H9 (cell line): ENCODE measurements around the gene GHRHR. TPM values are rescaled to one million over a fixed set of nuclear protein-coding genes. Genes with fewer than 3 reads are reported as not detected.

Source experiments
- DNase-seq: peaks from one replicate; pipeline ENCODE4 v3.0.0-alpha.2; 2017
- H2AFZ ChIP-seq: one replicate; pipeline ENCODE4 v1.6.1; 2013; ENCODE audit warnings: mild to moderate bottlenecking, low read length, control low read depth, moderate library complexity
- H2AK5ac ChIP-seq: 2 replicates; pipeline ENCODE4 v1.6.1; 2013; ENCODE audit warnings: low read length, control low read depth, mixed read lengths; ENCODE audit not compliant: insufficient read length
- H2BK120ac ChIP-seq: one replicate; pipeline ENCODE4 v1.6.1; 2013; ENCODE audit warnings: low read depth, mild to moderate bottlenecking, low read length, control low read depth, inconsistent platforms; ENCODE audit not compliant: poor library complexity, severe bottlenecking
- H2BK12ac ChIP-seq: 2 replicates; pipeline ENCODE4 v1.6.1; 2013; ENCODE audit warnings: low read length, control low read depth, mixed read lengths, low read depth; ENCODE audit not compliant: insufficient read length
- H2BK15ac ChIP-seq: 2 replicates; pipeline ENCODE4 v1.6.1; 2013; ENCODE audit warnings: low read depth, low read length, control low read depth
- H2BK20ac ChIP-seq: one replicate; pipeline ENCODE4 v1.6.1; 2013; ENCODE audit warnings: low read depth, mild to moderate bottlenecking, low read length, control low read depth, inconsistent platforms; ENCODE audit not compliant: poor library complexity, severe bottlenecking
- H2BK5ac ChIP-seq: 2 replicates; pipeline ENCODE4 v1.6.1; 2013; ENCODE audit warnings: low read length, control low read depth, mixed read lengths; ENCODE audit not compliant: insufficient read length
- H3K14ac ChIP-seq: 2 replicates; pipeline ENCODE4 v1.6.1; 2013; ENCODE audit warnings: low read length, control low read depth; ENCODE audit not compliant: insufficient read depth
- H3K18ac ChIP-seq: 2 replicates; pipeline ENCODE4 v1.6.1; 2013; ENCODE audit warnings: low read depth, mild to moderate bottlenecking, mixed read lengths, low read length, control low read depth; ENCODE audit not compliant: insufficient read length
- H3K23ac ChIP-seq: 2 replicates; pipeline ENCODE4 v1.6.1; 2013; ENCODE audit warnings: low read length, control low read depth, mixed read lengths, low read depth; ENCODE audit not compliant: insufficient read length
- H3K23me2 ChIP-seq: 2 replicates; pipeline ENCODE4 v1.6.1; 2013; ENCODE audit warnings: low read depth, mild to moderate bottlenecking, mixed read lengths, low read length, control low read depth; ENCODE audit not compliant: insufficient read length, poor library complexity, severe bottlenecking
- H3K27ac ChIP-seq: 2 replicates; pipeline ENCODE4 v1.5.1; 2013; ENCODE audit warnings: low read length, control low read depth, mixed read lengths, low read depth; ENCODE audit not compliant: insufficient read length
- H3K27me3 ChIP-seq: 2 replicates; pipeline ENCODE4 v1.6.1; 2013; ENCODE audit warnings: low read length, control low read depth, inconsistent platforms; ENCODE audit not compliant: insufficient read depth
- H3K4ac ChIP-seq: 2 replicates; pipeline ENCODE4 v1.6.1; 2013; ENCODE audit warnings: low read depth, mild to moderate bottlenecking, control low read depth, inconsistent platforms, low read length, moderate library complexity
- H3K4me1 ChIP-seq: 2 replicates; pipeline ENCODE4 v1.6.1; 2013; ENCODE audit warnings: low read length, control low read depth, inconsistent platforms; ENCODE audit not compliant: insufficient read depth
- H3K4me2 ChIP-seq: 2 replicates; pipeline ENCODE4 v1.6.1; 2013; ENCODE audit warnings: low read length, control low read depth, mixed read lengths; ENCODE audit not compliant: insufficient read length, insufficient read depth
- H3K56ac ChIP-seq: 2 replicates; pipeline ENCODE4 v1.6.1; 2013; ENCODE audit warnings: low read depth, mild to moderate bottlenecking, mixed read lengths, low read length, control low read depth; ENCODE audit not compliant: insufficient read length
- H3K79me1 ChIP-seq: 2 replicates; pipeline ENCODE4 v1.6.1; 2013; ENCODE audit warnings: low read depth, mild to moderate bottlenecking, moderate library complexity, low read length, control low read depth, inconsistent platforms; ENCODE audit not compliant: insufficient read depth, poor library complexity, severe bottlenecking
- H3K79me2 ChIP-seq: 2 replicates; pipeline ENCODE4 v1.6.1; 2013; ENCODE audit warnings: low read length, control low read depth, inconsistent platforms; ENCODE audit not compliant: insufficient read depth
- H3K9ac ChIP-seq: 2 replicates; pipeline ENCODE4 v1.6.1; 2013; ENCODE audit warnings: low read length, control low read depth, mixed read lengths; ENCODE audit not compliant: insufficient read length; ENCODE audit errors: extremely low read depth
- H3K9me3 ChIP-seq: one replicate; pipeline ENCODE4 v1.6.1; 2013; ENCODE audit warnings: low read depth, low read length, inconsistent platforms; ENCODE audit not compliant: control insufficient read depth
- H3T11ph ChIP-seq: one replicate; pipeline ENCODE4 v1.6.1; 2013; ENCODE audit warnings: mild to moderate bottlenecking, low read length, control low read depth, inconsistent platforms
- H4K20me1 ChIP-seq: one replicate; pipeline ENCODE4 v1.6.1; 2013; ENCODE audit not compliant: control insufficient read depth, insufficient read length, insufficient read depth
- H4K5ac ChIP-seq: 2 replicates; pipeline ENCODE4 v1.6.1; 2013; ENCODE audit warnings: low read depth, mild to moderate bottlenecking, mixed read lengths, low read length, control low read depth; ENCODE audit not compliant: insufficient read length
- H4K8ac ChIP-seq: replicated peaks from 2 replicates; pipeline ENCODE4 v1.6.1; 2013; ENCODE audit warnings: low read length, control low read depth, mixed read lengths, low read depth; ENCODE audit not compliant: insufficient read length
- H4K91ac ChIP-seq: 2 replicates; pipeline ENCODE4 v1.6.1; 2013; ENCODE audit warnings: low read depth, mild to moderate bottlenecking, moderate library complexity, mixed read lengths, low read length, control low read depth; ENCODE audit not compliant: insufficient read length
- H3K27ac Mint-ChIP-seq, 3 experiments: 2 replicates in 2 of 3; 3 replicates in 1 of 3; pipeline ENCODE4 v1.8.0; 2020 to 2021; ENCODE audit warnings: mixed read lengths in 3 of 3, mild to moderate bottlenecking in 1 of 3, moderate library complexity in 1 of 3
- H3K27me3 Mint-ChIP-seq: 2 replicates; pipeline ENCODE4 v1.8.0; 2021; ENCODE audit warnings: low read depth, mild to moderate bottlenecking, moderate library complexity, mixed read lengths
- H3K36me3 Mint-ChIP-seq, 3 experiments: 2 replicates in 2 of 3; 3 replicates in 1 of 3; pipeline ENCODE4 v1.8.0; 2020 to 2021; ENCODE audit warnings: low read depth in 3 of 3, mixed read lengths in 3 of 3; ENCODE audit not compliant: insufficient read depth in 1 of 3
- H3K4me1 Mint-ChIP-seq, 2 experiments: 2 replicates each; pipeline ENCODE4 v1.8.0; 2020; ENCODE audit warnings: mixed read lengths in 2 of 2
- H3K4me3 Mint-ChIP-seq, 2 experiments: 2 replicates in 1 of 2; 3 replicates in 1 of 2; pipeline ENCODE4 v1.8.0; 2020 to 2021; ENCODE audit warnings: mild to moderate bottlenecking in 2 of 2, mixed read lengths in 2 of 2, moderate library complexity in 1 of 2
- H3K9me3 Mint-ChIP-seq, 2 experiments: 2 replicates in 1 of 2; 3 replicates in 1 of 2; pipeline ENCODE4 v1.8.0; 2020; ENCODE audit warnings: mild to moderate bottlenecking in 2 of 2, mixed read lengths in 2 of 2, moderate library complexity in 1 of 2
- WGBS: extraction: QIAGEN DNeasy Blood & Tissue Kit; methylation state at CpG from one replicate; pipeline ENCODE4 v1.1.7; 2013; ENCODE audit warnings: missing lambda C conversion rate, low lambda C conversion rate, mixed read lengths; ENCODE audit not compliant: insufficient read length; ENCODE audit errors: extremely low coverage; 5-methylcytosine and 5-hydroxymethylcytosine counted together
- total RNA-seq: library from RNA; stranded (reverse); gene quantifications from 2 replicates; pipeline ENCODE4 v1.2.1, GENCODE V29; 2021
- TF ChIP-seq, protein P1 (sequence below): fragments of 200-600 bp; sonication (generic); conservative IDR thresholded peaks from 3 replicates; pipeline ENCODE4 v1.8.0; 2021; ENCODE audit warnings: antibody characterized with exemption, mild to moderate bottlenecking

Gene GHRHR
- total RNA-seq, 1 experiment from 2014 or later = 7.4 TPM

- Histone ChIP-seq H2BK20ac (no peak overlapping the region), H2AK5ac (no peak overlapping the region), H4K91ac (no peak overlapping the region), H3K9ac (no peak overlapping the region), H3K4ac (no peak overlapping the region), H2BK12ac (no peak overlapping the region), H3K79me2 (no peaks in the 10 kb centered on the region), H2AFZ (no peak overlapping the region), H3T11ph (no peak overlapping the region), H3K9me3 (no peaks in the 10 kb centered on the region), H2BK5ac (no peak overlapping the region), H4K8ac (no peak overlapping the region), H3K27ac (no peak overlapping the region), H3K27me3 (no peaks in the 10 kb centered on the region; the same call in 1 of the 2 replicates), H3K18ac (no peak overlapping the region), H2BK15ac (no peak overlapping the region), H4K5ac (no peak overlapping the region), H3K23ac (no peak overlapping the region), H3K79me1 (no peaks in the 10 kb centered on the region), H4K20me1 (no peaks in the 10 kb centered on the region), H3K14ac (no peak overlapping the region; the same call in 1 of the 2 replicates), H3K56ac (no peak overlapping the region), H2BK120ac (no peak overlapping the region), H3K4me1 (peaks cover 4% of the 10 kb centered on the region; the same call in 1 of the 2 replicates), H3K4me2 (no peak overlapping the region), H3K23me2 (peaks cover 3% of the 10 kb centered on the region)
- TF ChIP-seq, protein P1, sequence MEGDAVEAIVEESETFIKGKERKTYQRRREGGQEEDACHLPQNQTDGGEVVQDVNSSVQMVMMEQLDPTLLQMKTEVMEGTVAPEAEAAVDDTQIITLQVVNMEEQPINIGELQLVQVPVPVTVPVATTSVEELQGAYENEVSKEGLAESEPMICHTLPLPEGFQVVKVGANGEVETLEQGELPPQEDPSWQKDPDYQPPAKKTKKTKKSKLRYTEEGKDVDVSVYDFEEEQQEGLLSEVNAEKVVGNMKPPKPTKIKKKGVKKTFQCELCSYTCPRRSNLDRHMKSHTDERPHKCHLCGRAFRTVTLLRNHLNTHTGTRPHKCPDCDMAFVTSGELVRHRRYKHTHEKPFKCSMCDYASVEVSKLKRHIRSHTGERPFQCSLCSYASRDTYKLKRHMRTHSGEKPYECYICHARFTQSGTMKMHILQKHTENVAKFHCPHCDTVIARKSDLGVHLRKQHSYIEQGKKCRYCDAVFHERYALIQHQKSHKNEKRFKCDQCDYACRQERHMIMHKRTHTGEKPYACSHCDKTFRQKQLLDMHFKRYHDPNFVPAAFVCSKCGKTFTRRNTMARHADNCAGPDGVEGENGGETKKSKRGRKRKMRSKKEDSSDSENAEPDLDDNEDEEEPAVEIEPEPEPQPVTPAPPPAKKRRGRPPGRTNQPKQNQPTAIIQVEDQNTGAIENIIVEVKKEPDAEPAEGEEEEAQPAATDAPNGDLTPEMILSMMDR = no peak
- 0 out of 7 replicates have a peak overlapping the region, but pooled peaks of 1 of the 3 experiments have one; percentile 64 for H3K27ac Mint-ChIP-seq
- H3K4me1 Mint-ChIP-seq = peaks cover 53 to 55% of the 10 kb centered on the region in 2 experiments
- no peak for DNase-seq
- peaks cover 10 to 18% (median 13%) of the 10 kb centered on the region in 3 experiments for H3K36me3 Mint-ChIP-seq
- no CpG with 5 or more reads among the region's 10 CpGs for WGBS
- H3K27me3 Mint-ChIP-seq = peaks cover 38% of the 10 kb centered on the region
- peaks cover 3 to 4% of the 10 kb centered on the region in 2 experiments; a peak in 3 of 5 replicates for H3K9me3 Mint-ChIP-seq
- peak overlapping the region in 1 of 2 experiments; percentile 8; a peak in 3 of 5 replicates for H3K4me3 Mint-ChIP-seq
These were observed 26.3 kb downstream of the GHRHR start for GRCh38 chr7:30989824-30990672.
